Natural killer cell treated with Interleukin-12 subunit alpha and Interleukin-12 subunit beta and Interleukin-15 and Interleukin-18, amount 100 ng/mL, for 72 hours (primary cell): ENCODE data around the gene KIAA0825. TPM values are rescaled to one million over a fixed set of nuclear protein-coding genes. Genes with fewer than 3 reads are reported as not detected.

Experiments used
- ATAC-seq, 2 donors: fragments of 150-1000 bp; cut with Tn5 transposase in 1 of 2; sonication (Bioruptor Pico), chemical (Tn5 transposase) in 1 of 2; 2 replicates each; pipeline ENCODE4 v1.10.0; 2021
- DNase-seq: peaks from one replicate; pipeline ENCODE4 v3.0.0; 2022; ENCODE audit warnings: low spot score
- H3K27ac Mint-ChIP-seq, 2 donors: 1 replicate in 1 of 2; 2 replicates in 1 of 2; pipeline ENCODE4 v1.8.0; 2022; ENCODE audit warnings: mixed read lengths in 2 of 2, mild to moderate bottlenecking in 1 of 2, moderate library complexity in 1 of 2
- H3K27me3 Mint-ChIP-seq, 2 donors: 1 replicate in 1 of 2; 2 replicates in 1 of 2; pipeline ENCODE4 v1.8.0; 2022; ENCODE audit warnings: mixed read lengths in 2 of 2
- H3K36me3 Mint-ChIP-seq: one replicate; pipeline ENCODE4 v1.8.0; 2022; ENCODE audit warnings: mixed read lengths
- H3K4me1 Mint-ChIP-seq, 2 donors: 1 replicate in 1 of 2; 2 replicates in 1 of 2; pipeline ENCODE4 v1.8.0; 2022; ENCODE audit warnings: low read depth in 2 of 2, mixed read lengths in 2 of 2, mild to moderate bottlenecking in 1 of 2
- H3K4me3 Mint-ChIP-seq: one replicate; pipeline ENCODE4 v1.8.0; 2022; ENCODE audit warnings: mixed read lengths
- H3K9me3 Mint-ChIP-seq: 2 replicates; pipeline ENCODE4 v1.8.0; 2022; ENCODE audit warnings: mixed read lengths
- total RNA-seq, 2 donors: library from RNA; stranded (reverse); gene quantifications; one replicate each; pipeline ENCODE4 v1.2.3, GENCODE V29; 2022

The KIAA0825 gene
- total RNA-seq, 2 donors from 2014 or later: 5.2 to 6.2 TPM

DNA sequence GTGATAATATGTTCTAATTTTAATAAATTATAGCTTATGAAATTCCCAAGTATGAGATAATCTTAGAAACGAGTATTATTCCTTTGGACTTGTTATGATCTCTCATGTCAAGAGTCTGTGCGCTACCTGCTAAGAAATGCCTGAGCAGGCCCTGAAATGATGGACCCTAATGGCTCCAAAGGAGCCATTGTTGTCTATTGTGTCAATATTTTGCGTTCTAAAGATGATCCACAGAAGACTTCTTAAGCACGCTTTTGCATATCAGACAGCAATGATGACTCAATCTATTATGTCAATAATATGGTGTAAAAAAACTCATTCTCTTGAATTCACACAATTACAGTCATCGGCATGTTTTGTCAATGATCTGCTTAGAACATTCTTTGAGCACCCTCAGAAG lies 306.1 kb downstream of the KIAA0825 start:
- DNase-seq (no peak), ATAC-seq (no peak)
- no peaks in the 10 kb centered on the region for H3K4me1 Mint-ChIP-seq
- H3K27me3 Mint-ChIP-seq: no peaks in the 10 kb centered on the region
- no peaks in the 10 kb centered on the region for H3K9me3 Mint-ChIP-seq
- H3K4me3 Mint-ChIP-seq: no peak overlapping the region
- no peaks in the 10 kb centered on the region for H3K36me3 Mint-ChIP-seq
- H3K27ac Mint-ChIP-seq: no peak overlapping the region

GRCh38 chr5:94310833-94311232 lies 307.6 kb downstream of the KIAA0825 start:
- Mint-ChIP-seq H3K27ac (no peak overlapping the region), H3K4me3 (no peak overlapping the region), H3K4me1 (no peaks in the 10 kb centered on the region), H3K9me3 (no peaks in the 10 kb centered on the region), H3K36me3 (no peaks in the 10 kb centered on the region), H3K27me3 (no peaks in the 10 kb centered on the region)
- ATAC-seq (no peak), DNase-seq (no peak)

GRCh38 chr5:94309141-94309540 lies 309.3 kb downstream of the KIAA0825 start:
- Mint-ChIP-seq H3K27ac (no peak overlapping the region), H3K4me1 (no peaks in the 10 kb centered on the region), H3K36me3 (no peaks in the 10 kb centered on the region), H3K9me3 (no peaks in the 10 kb centered on the region), H3K27me3 (no peaks in the 10 kb centered on the region), H3K4me3 (no peak overlapping the region)
- DNase-seq (no peak), ATAC-seq (no peak)

DNA sequence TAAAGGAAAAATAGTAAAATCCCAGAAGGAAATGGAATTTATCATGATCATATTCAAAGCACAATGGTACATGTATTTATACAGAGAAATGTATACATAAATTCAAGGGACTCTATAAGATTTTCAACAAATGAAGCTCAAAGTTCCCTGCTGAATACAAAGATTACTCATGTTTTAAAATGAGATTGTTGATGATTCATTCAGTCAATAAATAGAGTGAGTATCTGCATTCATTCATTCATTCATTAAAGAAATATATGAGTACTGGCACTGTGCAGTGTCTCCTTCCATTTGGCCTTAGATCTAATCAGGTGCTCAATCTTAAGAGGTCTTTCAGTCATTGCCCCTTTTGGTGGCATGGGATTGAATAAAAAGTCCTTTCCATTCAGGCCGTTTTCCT lies 310.0 kb downstream of the KIAA0825 start:
- Mint-ChIP-seq H3K27ac (no peak overlapping the region), H3K4me1 (no peaks in the 10 kb centered on the region), H3K36me3 (no peaks in the 10 kb centered on the region), H3K9me3 (no peaks in the 10 kb centered on the region), H3K4me3 (no peak overlapping the region), H3K27me3 (no peaks in the 10 kb centered on the region)
- ATAC-seq (no peak), DNase-seq (no peak)

GRCh38 chr5:94304146-94304545 lies 314.3 kb downstream of the KIAA0825 start:
- no peak overlapping the region for H3K4me3 Mint-ChIP-seq
- DNase-seq (no peak), ATAC-seq (no peak)
- H3K4me1 Mint-ChIP-seq: no peaks in the 10 kb centered on the region
- no peaks in the 10 kb centered on the region for H3K27me3 Mint-ChIP-seq
- no peaks in the 10 kb centered on the region for H3K36me3 Mint-ChIP-seq
- H3K9me3 Mint-ChIP-seq: no peaks in the 10 kb centered on the region
- no peak overlapping the region for H3K27ac Mint-ChIP-seq

GRCh38 chr5:94288937-94289336 lies 329.5 kb downstream of the KIAA0825 start:
- Mint-ChIP-seq H3K4me1 (no peaks in the 10 kb centered on the region), H3K9me3 (peaks cover 21% of the 10 kb centered on the region), H3K36me3 (peaks cover 18% of the 10 kb centered on the region), H3K27ac (no peak overlapping the region), H3K4me3 (no peak overlapping the region), H3K27me3 (no peaks in the 10 kb centered on the region)
- ATAC-seq: no peak
- DNase-seq: no peak

DNA sequence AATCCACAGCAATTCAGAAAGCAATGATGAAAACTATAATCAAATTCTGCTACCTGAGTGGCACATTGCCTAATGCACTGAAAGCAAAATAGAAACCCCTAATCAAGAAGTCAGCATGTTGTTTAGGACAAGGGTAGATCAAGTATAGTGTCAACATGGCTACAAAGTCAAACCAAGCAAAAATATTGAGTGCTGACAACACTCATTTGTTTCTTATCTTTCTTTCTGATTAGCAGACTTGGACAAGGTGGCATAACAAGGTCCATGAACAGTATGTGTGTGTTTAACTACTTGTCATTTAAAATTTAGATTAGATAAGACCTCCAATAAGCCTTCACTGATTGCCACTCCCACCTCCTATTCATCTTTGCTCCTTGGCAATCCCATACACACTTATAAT lies 332.4 kb downstream of the KIAA0825 start:
- ATAC-seq (no peak), DNase-seq (no peak)
- Mint-ChIP-seq H3K27ac (no peak overlapping the region), H3K27me3 (no peaks in the 10 kb centered on the region), H3K9me3 (no peaks in the 10 kb centered on the region), H3K4me3 (no peak overlapping the region), H3K4me1 (no peaks in the 10 kb centered on the region), H3K36me3 (no peaks in the 10 kb centered on the region)

GRCh38 chr5:94283093-94283492 lies 335.3 kb downstream of the KIAA0825 start:
- DNase-seq: no peak
- H3K4me3 Mint-ChIP-seq: no peak overlapping the region

GRCh38 chr5:94281236-94281801 lies 337.1 kb downstream of the KIAA0825 start:
- Mint-ChIP-seq H3K27me3 (no peaks in the 10 kb centered on the region), H3K27ac (no peak overlapping the region), H3K36me3 (no peaks in the 10 kb centered on the region), H3K4me1 (no peaks in the 10 kb centered on the region), H3K4me3 (no peak overlapping the region), H3K9me3 (no peaks in the 10 kb centered on the region)
- DNase-seq (no peak), ATAC-seq (no peak)

More at GRCh38 chr5:94283093-94283492, 335.3 kb downstream of the KIAA0825 start:
- Mint-ChIP-seq H3K36me3 (no peaks in the 10 kb centered on the region), H3K27me3 (no peaks in the 10 kb centered on the region), H3K9me3 (no peaks in the 10 kb centered on the region), H3K4me1 (no peaks in the 10 kb centered on the region), H3K27ac (no peak overlapping the region)
- ATAC-seq: no peak

DNA sequence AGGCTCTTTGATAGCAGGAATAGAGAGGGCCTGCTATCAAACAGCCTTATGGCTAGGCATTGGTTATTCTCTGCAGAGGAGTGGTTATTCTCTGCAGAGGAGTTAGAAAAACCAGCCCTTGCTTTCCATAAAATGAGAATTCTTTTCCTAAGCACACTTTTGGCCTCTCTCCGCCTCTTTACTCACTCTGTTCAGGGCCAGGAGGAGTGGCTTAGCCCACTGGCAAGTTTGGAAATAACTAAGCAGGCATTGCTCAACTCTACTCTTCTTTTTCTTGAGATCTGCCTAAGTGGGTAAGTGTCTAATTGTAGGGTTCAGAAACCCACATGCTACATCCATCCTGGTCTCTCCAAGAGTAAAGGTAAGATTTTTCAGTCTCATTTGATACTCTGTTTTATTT lies 341.7 kb downstream of the KIAA0825 start:
- no peak for ATAC-seq
- H3K9me3 Mint-ChIP-seq: peaks cover under 1% of the 10 kb centered on the region

DNA sequence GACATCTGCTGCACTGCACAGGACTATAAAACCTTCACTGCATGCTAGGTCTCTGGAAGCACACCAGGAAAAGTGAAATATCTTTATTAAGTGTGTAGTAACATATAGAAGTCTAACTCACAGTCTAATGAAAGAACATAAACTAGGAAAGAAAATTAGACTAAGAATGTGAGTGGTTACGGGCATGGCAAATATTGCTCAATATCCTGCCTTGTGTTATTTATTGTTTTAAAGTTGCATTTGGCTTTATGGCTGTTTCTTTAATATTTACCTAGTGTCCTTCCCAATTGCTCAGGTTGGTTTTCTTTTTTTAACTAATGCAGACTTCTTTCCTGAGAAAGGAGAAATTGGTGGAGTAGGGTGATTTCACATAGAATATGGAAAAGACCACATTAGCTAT lies 342.4 kb downstream of the KIAA0825 start:
- Mint-ChIP-seq H3K4me3 (no peak overlapping the region), H3K27me3 (no peaks in the 10 kb centered on the region), H3K27ac (no peak overlapping the region), H3K36me3 (no peaks in the 10 kb centered on the region), H3K9me3 (peaks cover 3% of the 10 kb centered on the region), H3K4me1 (no peaks in the 10 kb centered on the region)
- no peak for DNase-seq
- no peak for ATAC-seq

More for the DNA sequence above, 341.7 kb downstream of the KIAA0825 start:
- Mint-ChIP-seq H3K36me3 (no peaks in the 10 kb centered on the region), H3K4me1 (no peaks in the 10 kb centered on the region), H3K4me3 (no peak overlapping the region), H3K27ac (no peak overlapping the region), H3K27me3 (no peaks in the 10 kb centered on the region)
- DNase-seq: no peak

DNA sequence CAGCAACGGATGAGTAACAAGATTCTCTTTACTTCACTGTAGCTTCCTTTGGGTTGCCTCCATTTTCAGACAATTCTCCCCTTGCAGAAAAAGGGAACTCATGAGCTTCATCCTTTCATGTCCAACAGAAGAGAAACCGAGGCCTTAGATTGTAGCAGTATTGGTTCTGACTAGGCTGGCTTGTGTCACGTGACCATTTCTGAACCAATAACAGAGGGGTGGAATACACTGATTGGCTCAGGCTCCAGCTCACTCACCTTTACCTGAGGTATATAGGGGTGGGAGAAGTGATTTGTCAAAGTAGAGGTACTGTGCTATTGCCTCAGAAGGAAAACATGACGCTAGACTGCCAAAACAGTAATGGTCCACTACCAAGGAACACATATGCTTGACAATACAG lies 343.7 kb downstream of the KIAA0825 start:
- Mint-ChIP-seq H3K4me1 (no peaks in the 10 kb centered on the region), H3K9me3 (peaks cover 6% of the 10 kb centered on the region), H3K36me3 (peaks cover 1% of the 10 kb centered on the region), H3K27ac (no peak overlapping the region), H3K27me3 (no peaks in the 10 kb centered on the region), H3K4me3 (no peak overlapping the region)
- DNase-seq (no peak), ATAC-seq (no peak)

- Mint-ChIP-seq H3K27me3 (peaks cover 0 to 7% of the 10 kb centered on the region in 2 donors), H3K4me1 (peaks cover 0 to 5% of the 10 kb centered on the region in 2 donors), H3K9me3 (peaks cover 12% of the 10 kb centered on the region), H3K36me3 (peaks cover 10% of the 10 kb centered on the region), H3K27ac (no peak overlapping the region), H3K4me3 (no peak overlapping the region)
- ATAC-seq (no peak), DNase-seq (no peak)
These were observed 350.2 kb downstream of the KIAA0825 start for GRCh38 chr5:94268226-94268625.

- no peak overlapping the region for H3K4me3 Mint-ChIP-seq
- peaks cover 12% of the 10 kb centered on the region for H3K9me3 Mint-ChIP-seq
- H3K36me3 Mint-ChIP-seq: peaks cover 10% of the 10 kb centered on the region
- H3K27ac Mint-ChIP-seq: no peak overlapping the region
- H3K27me3 Mint-ChIP-seq: peaks cover 0 to 7% of the 10 kb centered on the region in 2 donors
- H3K4me1 Mint-ChIP-seq: peaks cover 0 to 7% of the 10 kb centered on the region in 2 donors
- ATAC-seq: no peak
- no peak for DNase-seq
These were observed 351.0 kb downstream of the KIAA0825 start for GRCh38 chr5:94267350-94267899.

- Mint-ChIP-seq H3K4me1 (peaks cover 0 to 7% of the 10 kb centered on the region in 2 donors), H3K4me3 (no peak overlapping the region), H3K36me3 (peaks cover 10% of the 10 kb centered on the region), H3K27me3 (peaks cover 0 to 7% of the 10 kb centered on the region in 2 donors), H3K27ac (no peak overlapping the region), H3K9me3 (peaks cover 9% of the 10 kb centered on the region)
- DNase-seq: no peak
- ATAC-seq: no peak
These were observed 352.2 kb downstream of the KIAA0825 start for GRCh38 chr5:94266170-94266569.
